ENCODE results near the gene TADA2A.

TADA2A gene

DNA sequence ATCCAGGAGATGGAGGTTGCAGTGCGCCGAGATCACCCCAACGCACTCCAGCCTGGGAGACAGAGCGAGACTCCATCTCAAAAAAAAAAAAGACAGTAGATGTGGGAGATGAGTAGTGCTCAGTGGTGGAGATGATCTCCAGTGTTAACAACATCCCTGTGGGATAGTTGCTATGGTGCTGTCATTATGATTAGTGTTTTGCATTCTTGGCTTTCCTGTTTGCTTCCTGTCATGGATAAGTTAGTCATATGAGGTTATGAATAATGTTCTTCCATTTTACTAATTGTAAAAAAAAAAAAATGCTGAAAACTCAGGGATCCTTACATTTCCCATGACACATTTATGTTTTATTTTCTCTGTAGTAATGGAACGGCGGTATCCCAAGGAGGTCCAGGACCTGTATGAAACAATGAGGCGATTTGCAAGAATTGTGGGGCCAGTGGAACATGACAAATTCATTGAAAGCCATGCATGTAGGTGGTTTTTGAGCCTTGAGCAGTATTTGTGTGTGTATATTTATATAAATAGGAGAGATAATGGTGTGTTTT lies 58.5 kb downstream of the TADA2A start:
- in situ Hi-C loops (cut with MboI; ENCODE audit: low pct_unique_long_range_greater_than_20kb, low sequenced_read_pairs, unreplicated experiment) = no loop called here
- no peak for TF ChIP-seq CTCF (IDR thresholded peaks at IDR 0.05; ENCODE audit: extremely low read depth, insufficient read depth, missing control alignments)

GRCh38 chr17:37466471-37466870 lies 59.8 kb downstream of the TADA2A start:
- in situ Hi-C loops (cut with MboI; ENCODE audit: low pct_unique_long_range_greater_than_20kb, low sequenced_read_pairs, unreplicated experiment) = no loop called here
- DNase-seq (ENCODE audit: low spot score) = no peak
- no peak for TF ChIP-seq CTCF (IDR thresholded peaks at IDR 0.05; ENCODE audit: extremely low read depth, insufficient read depth, missing control alignments)

More for the DNA sequence above, 58.5 kb downstream of the TADA2A start:
- no peak for DNase-seq (ENCODE audit: low spot score)

DNA sequence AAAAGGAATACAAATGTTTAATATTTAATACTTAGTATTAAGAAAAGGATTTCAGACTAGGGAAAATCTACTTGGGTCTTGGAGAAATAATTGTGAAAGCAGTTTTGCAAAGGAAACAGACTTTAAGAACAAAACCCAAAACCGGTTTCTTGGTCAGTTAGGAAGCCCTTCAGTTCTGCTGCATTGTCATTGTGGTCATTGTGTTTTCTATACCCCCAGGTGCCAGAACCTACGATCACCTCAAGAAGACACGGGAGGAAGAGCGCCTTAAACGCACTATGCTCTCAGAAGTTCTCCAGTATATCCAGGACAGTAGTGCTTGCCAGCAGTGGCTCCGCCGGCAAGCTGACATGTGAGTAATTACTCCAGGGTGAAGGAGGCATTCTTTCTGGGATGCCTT lies 63.5 kb downstream of the TADA2A start:
- TF ChIP-seq CTCF (IDR thresholded peaks at IDR 0.05; ENCODE audit: extremely low read depth, insufficient read depth, missing control alignments) = no peak
- no peak for DNase-seq (ENCODE audit: low spot score)
- in situ Hi-C loops (cut with MboI; ENCODE audit: low pct_unique_long_range_greater_than_20kb, low sequenced_read_pairs, unreplicated experiment) = no loop called here

DNA sequence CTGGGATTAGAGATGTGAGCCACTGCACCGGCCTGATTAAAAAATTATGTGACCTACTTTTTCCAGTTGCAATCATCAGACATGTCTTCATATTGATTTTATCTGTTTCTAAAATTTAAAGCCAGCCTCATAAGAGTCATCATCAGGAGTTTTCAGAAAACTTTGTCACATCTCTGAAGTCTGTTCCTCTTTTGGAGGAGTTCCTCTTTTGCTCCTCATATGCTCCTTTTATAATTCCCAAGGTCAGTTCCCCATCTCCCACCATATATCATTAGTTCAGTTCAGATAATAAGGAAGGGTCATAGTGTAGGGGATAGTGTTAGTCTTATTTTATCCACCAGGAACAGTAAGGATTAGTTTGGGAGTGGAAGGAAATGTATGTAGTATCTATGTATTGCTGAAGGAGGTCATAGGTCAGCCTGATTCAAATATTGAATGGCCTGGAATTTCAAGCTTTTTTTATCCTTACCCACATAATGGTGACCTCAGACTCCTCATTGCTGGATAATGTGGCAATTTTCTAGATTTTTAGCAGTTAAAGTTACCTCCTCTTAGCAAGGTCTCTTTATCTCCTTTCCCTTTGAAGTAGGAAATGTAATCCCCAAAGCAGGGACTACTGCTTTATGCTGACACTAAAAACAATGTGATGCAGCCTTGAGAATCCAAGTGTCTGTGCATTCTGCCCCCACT lies 69.2 kb downstream of the TADA2A start:
- no peak for TF ChIP-seq CTCF (IDR thresholded peaks at IDR 0.05; ENCODE audit: extremely low read depth, insufficient read depth, missing control alignments)
- in situ Hi-C loops (cut with MboI; ENCODE audit: low pct_unique_long_range_greater_than_20kb, low sequenced_read_pairs, unreplicated experiment) = no loop called here
- no peak for DNase-seq (ENCODE audit: low spot score)

- in situ Hi-C loops (cut with MboI; ENCODE audit: low pct_unique_long_range_greater_than_20kb, low sequenced_read_pairs, unreplicated experiment) = no loop called here
- DNase-seq (ENCODE audit: low spot score) = no peak
- no peak for TF ChIP-seq CTCF (IDR thresholded peaks at IDR 0.05; ENCODE audit: extremely low read depth, insufficient read depth, missing control alignments)
Measured at GRCh38 chr17:37476431-37477120, 69.9 kb downstream of the TADA2A start.

- in situ Hi-C loops (cut with MboI; ENCODE audit: low pct_unique_long_range_greater_than_20kb, low sequenced_read_pairs, unreplicated experiment) = no loop called here
Measured at GRCh38 chr17:37478187-37478586, 71.5 kb downstream of the TADA2A start.

More at GRCh38 chr17:37478187-37478586, 71.5 kb downstream of the TADA2A start:
- TF ChIP-seq CTCF (IDR thresholded peaks at IDR 0.05; ENCODE audit: extremely low read depth, insufficient read depth, missing control alignments) = no peak
- DNase-seq (ENCODE audit: low spot score) = no peak

All from GM13977 (cell line).